Large intestine (tissue), 3 donors: Measurements from ENCODE around the gene PRKCE. TPM values are rescaled to one million over a fixed set of nuclear protein-coding genes. Genes with fewer than 3 reads are reported as not detected.
"Not testable (repeated sequence)": the region's sequence is repeated elsewhere in the genome, so short reads cannot be mapped to it uniquely, and the experiment has no call there.

Experiments
- DNase-seq, 2 donors: peaks; one replicate each; pipeline versions ENCODE4 v3.0.0 to v3.0.0-alpha.2; 2013
- H3K27ac ChIP-seq: one replicate; pipeline ENCODE4 v1.5.1; 2013; ENCODE audit warnings: low read length
- H3K27me3 ChIP-seq: 2 replicates; pipeline ENCODE4 v1.6.1; 2013; ENCODE audit warnings: low read length; ENCODE audit not compliant: control insufficient read depth, insufficient read depth
- H3K36me3 ChIP-seq: 2 replicates; pipeline ENCODE4 v1.6.1; 2013; ENCODE audit warnings: low read length; ENCODE audit not compliant: control insufficient read depth, insufficient read depth
- H3K4me1 ChIP-seq: one replicate; pipeline ENCODE4 v1.6.1; 2013; ENCODE audit warnings: low read length; ENCODE audit not compliant: control insufficient read depth, insufficient read depth
- H3K4me3 ChIP-seq: one replicate; pipeline ENCODE4 v1.5.1; 2013; ENCODE audit warnings: low read length
- H3K9me3 ChIP-seq: one replicate; pipeline ENCODE4 v1.6.1; 2013; ENCODE audit warnings: mild to moderate bottlenecking, low read depth, low read length, moderate library complexity; ENCODE audit not compliant: control insufficient read depth
- WGBS: methylation state at CpG from one replicate; pipeline ENCODE4 v1.1.5; 2013; ENCODE audit warnings: low lambda C conversion rate; ENCODE audit not compliant: insufficient coverage; 5-methylcytosine and 5-hydroxymethylcytosine counted together
- polyA plus RNA-seq: library from polyadenylated mRNA; unstranded; fragments of 120-200 nt; gene quantifications from one replicate; pipeline ENCODE4 v1.2.1, GENCODE V29; 2013

The PRKCE gene
- polyA plus RNA-seq, 1 donor = 13.0 TPM

- no peaks in the 10 kb centered on the region for H3K27me3 ChIP-seq
- no peak overlapping the region for H3K4me3 ChIP-seq
- WGBS = no CpG with 5 or more reads among the region's 3 CpGs
- no peaks in the 10 kb centered on the region for H3K36me3 ChIP-seq
- H3K4me1 ChIP-seq = peaks cover 15% of the 10 kb centered on the region
- no peak overlapping the region for H3K27ac ChIP-seq
- no peaks in the 10 kb centered on the region for H3K9me3 ChIP-seq
- peak; percentile 68 to 85 for DNase-seq
These were observed 30.2 kb downstream of the PRKCE start for GRCh38 chr2:45681675-45682074.

- H3K27ac ChIP-seq = no peak overlapping the region
- WGBS = no CpG with 5 or more reads among the region's 3 CpGs
- peaks cover 18% of the 10 kb centered on the region for H3K4me1 ChIP-seq
- H3K4me3 ChIP-seq = no peak overlapping the region
- H3K36me3 ChIP-seq = no peaks in the 10 kb centered on the region
- H3K9me3 ChIP-seq = no peaks in the 10 kb centered on the region
- DNase-seq = no peak
- no peaks in the 10 kb centered on the region for H3K27me3 ChIP-seq
These were observed 31.8 kb downstream of the PRKCE start for GRCh38 chr2:45683292-45683691.

DNA sequence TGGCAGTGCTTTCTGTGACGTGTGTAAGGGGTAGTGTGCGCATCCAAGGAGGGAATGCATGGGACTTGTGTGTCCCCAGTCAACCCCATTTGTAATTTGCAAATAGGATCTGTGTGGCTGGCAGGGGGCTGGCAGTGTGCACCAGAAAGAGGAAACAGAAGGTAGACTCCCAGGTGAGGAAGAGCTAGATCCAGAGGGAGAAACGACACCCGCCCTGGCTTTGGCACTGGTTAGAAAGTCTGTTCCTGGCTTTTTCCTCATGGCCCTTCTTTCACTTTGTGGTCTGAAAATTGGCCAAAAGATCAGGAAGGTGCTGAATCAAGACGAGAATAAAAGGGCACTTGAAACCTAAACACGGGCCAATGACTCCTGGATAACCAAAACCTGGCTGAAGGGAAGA, 33.3 kb downstream of the PRKCE start:
- H3K27ac ChIP-seq = no peak overlapping the region
- no peak for DNase-seq
- peaks cover 26% of the 10 kb centered on the region for H3K4me1 ChIP-seq
- H3K36me3 ChIP-seq = no peaks in the 10 kb centered on the region
- H3K27me3 ChIP-seq = no peaks in the 10 kb centered on the region
- 100% methylated on average over 1 of the region's 6 CpGs for WGBS
- no peaks in the 10 kb centered on the region for H3K9me3 ChIP-seq
- no peak overlapping the region for H3K4me3 ChIP-seq

DNA sequence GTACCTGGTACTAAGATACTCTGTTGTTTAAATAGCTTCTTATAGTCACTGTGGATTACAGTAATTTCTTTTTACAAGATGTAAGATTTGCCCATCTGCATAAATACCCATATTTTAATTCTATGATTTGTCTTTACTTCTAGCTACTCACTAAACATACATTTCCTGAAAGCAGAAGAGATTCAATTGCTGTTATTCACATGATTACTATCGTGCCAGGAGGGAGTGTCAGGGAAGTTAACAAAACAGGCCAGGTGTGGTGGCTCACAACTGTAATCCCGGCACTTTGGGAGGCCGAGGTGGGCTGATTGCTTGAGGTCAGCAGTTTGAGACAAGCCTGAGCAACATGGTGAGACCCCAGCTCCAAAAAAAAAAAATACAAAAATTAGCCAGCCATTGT, 33.8 kb downstream of the PRKCE start:
- Histone ChIP-seq H3K27ac (no peak overlapping the region), H3K36me3 (no peaks in the 10 kb centered on the region), H3K4me3 (no peak overlapping the region), H3K4me1 (peaks cover 22% of the 10 kb centered on the region), H3K27me3 (no peaks in the 10 kb centered on the region), H3K9me3 (no peaks in the 10 kb centered on the region)
- no peak for DNase-seq
- 20% methylated on average over 1 of the region's 3 CpGs for WGBS

GRCh38 chr2:45687964-45688363, 36.5 kb downstream of the PRKCE start:
- H3K27me3 ChIP-seq = no peaks in the 10 kb centered on the region
- no peak overlapping the region for H3K4me3 ChIP-seq
- H3K36me3 ChIP-seq = no peaks in the 10 kb centered on the region
- peaks cover 11% of the 10 kb centered on the region for H3K4me1 ChIP-seq
- no peak overlapping the region for H3K27ac ChIP-seq
- no CpG with 5 or more reads among the region's 1 CpG for WGBS
- DNase-seq = no peak
- H3K9me3 ChIP-seq = no peaks in the 10 kb centered on the region

DNA sequence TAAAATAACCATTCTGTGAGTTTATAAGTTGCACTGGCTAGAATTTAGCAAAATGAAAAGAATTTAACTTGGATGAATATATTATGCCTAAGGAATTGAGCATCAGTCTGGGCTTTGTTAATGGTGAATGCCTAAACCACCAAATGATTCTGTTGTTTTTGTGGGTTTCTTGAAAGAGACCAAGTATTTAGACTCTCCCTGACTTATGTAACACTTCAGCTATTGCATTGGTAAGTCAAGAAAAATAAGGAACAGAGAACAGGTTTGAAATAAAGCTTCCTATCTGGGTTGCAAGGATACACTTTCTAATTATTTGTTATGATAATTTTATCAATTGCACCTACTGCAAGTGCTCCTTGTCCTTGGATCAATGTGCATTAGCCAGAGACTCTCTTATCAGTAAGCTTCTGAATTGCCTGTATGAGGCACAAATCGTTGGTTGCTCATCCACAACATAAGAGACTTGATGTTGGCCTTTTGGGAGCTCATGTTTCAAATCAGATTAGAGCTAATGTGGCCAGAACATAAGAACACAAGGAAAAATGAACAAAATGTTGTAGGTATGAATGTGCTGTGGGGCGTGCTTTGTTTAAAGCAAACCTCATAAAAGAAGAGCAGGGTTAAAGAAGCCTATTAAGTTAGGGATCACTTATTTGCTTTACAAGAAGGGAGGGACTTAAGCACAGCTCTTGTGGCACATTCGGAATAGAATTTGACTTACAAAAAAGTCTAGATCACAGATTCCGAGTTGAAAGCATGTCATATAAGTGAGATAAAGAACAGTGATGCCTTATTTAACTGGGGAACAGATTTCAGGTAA, 37.2 kb downstream of the PRKCE start:
- Histone ChIP-seq H3K27ac (no peak overlapping the region), H3K9me3 (no peaks in the 10 kb centered on the region), H3K4me1 (peaks cover 11% of the 10 kb centered on the region), H3K27me3 (no peaks in the 10 kb centered on the region), H3K4me3 (no peak overlapping the region), H3K36me3 (no peaks in the 10 kb centered on the region)
- peak; percentile 32 to 68 for DNase-seq
- WGBS = 20% methylated on average over 1 of the region's 4 CpGs

DNA sequence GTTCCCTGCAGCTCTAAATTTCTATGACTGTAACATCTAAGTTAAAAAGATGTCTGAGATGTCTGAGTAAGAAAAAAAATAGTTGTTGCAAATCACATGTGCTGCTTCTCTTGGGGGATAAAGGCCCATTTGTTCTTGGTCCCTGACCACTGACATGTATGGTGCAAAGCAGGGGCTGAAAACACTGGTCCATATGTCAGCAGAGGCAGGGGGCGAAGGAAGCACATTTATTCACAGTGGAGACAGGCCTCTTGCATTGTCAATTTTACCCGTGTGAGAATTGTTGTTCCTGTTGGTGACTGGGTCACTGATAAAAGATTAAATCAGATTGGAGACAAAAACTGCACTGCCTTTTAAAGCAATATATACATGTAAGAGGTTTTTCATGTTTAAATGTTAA, 38.8 kb downstream of the PRKCE start:
- peaks cover 11% of the 10 kb centered on the region for H3K4me1 ChIP-seq
- H3K27me3 ChIP-seq = no peaks in the 10 kb centered on the region
- no peak overlapping the region for H3K27ac ChIP-seq
- H3K4me3 ChIP-seq = no peak overlapping the region
- H3K36me3 ChIP-seq = no peaks in the 10 kb centered on the region
- no peaks in the 10 kb centered on the region for H3K9me3 ChIP-seq
- DNase-seq = no peak
- WGBS = no CpG with 5 or more reads among the region's 2 CpGs

GRCh38 chr2:45691171-45691999, 39.9 kb downstream of the PRKCE start:
- no peaks in the 10 kb centered on the region for H3K36me3 ChIP-seq
- no peak overlapping the region for H3K27ac ChIP-seq
- no peak overlapping the region for H3K4me3 ChIP-seq
- no peaks in the 10 kb centered on the region for H3K27me3 ChIP-seq
- peaks cover 11% of the 10 kb centered on the region for H3K4me1 ChIP-seq
- WGBS = no CpG with 5 or more reads among the region's 12 CpGs
- no peak for DNase-seq
- no peaks in the 10 kb centered on the region for H3K9me3 ChIP-seq

DNA sequence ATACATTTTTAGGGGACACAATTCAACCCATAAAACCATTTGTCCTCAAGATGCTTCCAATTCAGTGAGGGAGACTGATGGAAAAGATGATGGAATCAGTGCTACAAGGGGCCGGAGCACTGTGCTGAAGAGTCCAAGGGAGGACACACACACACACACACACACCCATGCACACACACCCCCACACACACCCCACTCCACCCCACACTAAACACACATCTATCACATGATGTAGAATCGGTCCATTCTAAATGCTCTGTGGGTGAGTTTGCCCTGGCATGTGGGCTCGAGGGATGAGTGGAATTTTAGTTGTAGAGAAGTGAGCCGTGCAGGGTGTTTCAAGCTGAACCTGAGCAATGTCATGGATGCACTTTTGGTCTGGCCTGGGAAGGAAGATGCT, 41.1 kb downstream of the PRKCE start:
- no peaks in the 10 kb centered on the region for H3K9me3 ChIP-seq
- WGBS = no CpG with 5 or more reads among the region's 4 CpGs
- no peaks in the 10 kb centered on the region for H3K36me3 ChIP-seq
- H3K27ac ChIP-seq = no peak overlapping the region
- DNase-seq = no peak
- H3K4me1 ChIP-seq = peaks cover 11% of the 10 kb centered on the region
- H3K27me3 ChIP-seq = no peaks in the 10 kb centered on the region
- no peak overlapping the region for H3K4me3 ChIP-seq

DNA sequence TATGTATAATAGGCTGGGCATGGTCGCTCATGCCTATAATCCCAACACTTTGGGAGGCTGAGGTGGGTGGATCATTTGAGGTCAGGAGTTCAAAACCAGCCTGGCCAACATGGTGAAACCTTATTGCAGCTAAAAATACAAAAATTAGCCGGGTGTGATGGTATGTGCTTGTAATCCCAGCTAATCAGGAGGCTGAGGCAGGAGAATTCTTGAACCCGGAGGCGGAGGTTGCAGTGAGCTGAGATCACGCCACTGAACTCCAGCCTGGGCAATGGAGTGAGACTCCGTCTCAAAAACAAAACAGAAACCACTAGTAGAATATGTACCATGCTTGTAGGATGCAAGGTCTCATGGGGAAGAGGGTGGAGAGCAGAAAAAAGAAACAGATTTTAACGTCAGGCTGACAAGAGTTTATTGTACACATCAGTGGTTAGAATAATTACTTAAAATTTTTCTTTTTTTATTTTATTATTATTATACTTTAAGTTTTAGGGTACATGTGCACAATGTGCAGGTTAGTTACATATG, 44.1 kb downstream of the PRKCE start:
- not testable (repeated sequence) for H3K36me3 ChIP-seq, H3K27ac ChIP-seq, H3K9me3 ChIP-seq, DNase-seq, H3K4me1 ChIP-seq, H3K4me3 ChIP-seq, H3K27me3 ChIP-seq
- 100% methylated on average over 1 of the region's 7 CpGs for whole genome bisulfite sequencing
